Adrenal gland (tissue), 12 donors: Measurements from ENCODE around the gene ATG16L2. TPM values are rescaled to one million over a fixed set of nuclear protein-coding genes. Genes with fewer than 3 reads are reported as not detected.

Source experiments
- DNase-seq, 7 donors: peaks; one replicate each; pipeline ENCODE4 v3.0.0-alpha.2; 2019 to 2020
- H3K27ac ChIP-seq, 5 donors: fragments of 200-600 bp; sonication (generic) in 4 of 5; 1 replicate in 3 of 5; 2 replicates in 2 of 5; pipeline versions ENCODE4 v1.5.1 to v1.8.0; 2016 to 2020; ENCODE audit warnings: mild to moderate bottlenecking in 1 of 5
- H3K27me3 ChIP-seq: fragments of 200-600 bp; 2 replicates; pipeline ENCODE4 v1.8.0; 2021
- H3K36me3 ChIP-seq, 2 donors: fragments of 200-600 bp; replicated peaks in 1 of 2; 1 replicate in 1 of 2; 2 replicates in 1 of 2; pipeline versions ENCODE4 v1.5.1 to v1.8.0; 2018 to 2022
- H3K4me1 ChIP-seq, 2 donors: fragments of 200-600 bp; replicated peaks in 1 of 2; 1 replicate in 1 of 2; 2 replicates in 1 of 2; pipeline versions ENCODE4 v1.5.1 to v1.8.0; 2018 to 2021
- H3K4me3 ChIP-seq, 4 donors: fragments of 200-600 bp; sonication (generic) in 3 of 4; one replicate each; pipeline ENCODE4 v1.5.1; 2016 to 2018
- H3K9me3 ChIP-seq, 3 donors: fragments of 200-600 bp; sonication (generic) in 1 of 3; replicated peaks in 1 of 3; 1 replicate in 2 of 3; 2 replicates in 1 of 3; pipeline versions ENCODE4 v1.5.1 to v1.8.0; 2016 to 2021
- CTCF ChIP-seq, 6 experiments: fragments of 450-650 bp in 4 of 6; fragments of 200-600 bp in 2 of 6; sonication (generic) in 1 of 6; IDR thresholded peaks; 1 replicate in 5 of 6; 2 replicates in 1 of 6; pipeline versions ENCODE4 v1.5.1 to v1.8.0; 2016 to 2021; ENCODE audit warnings: antibody characterized with exemption in 6 of 6, mild to moderate bottlenecking in 2 of 6, moderate library complexity in 1 of 6
- POLR2A ChIP-seq, 2 donors: fragments of 450-650 bp; IDR thresholded peaks; one replicate each; pipeline ENCODE4 v1.6.1; 2017; ENCODE audit warnings: antibody characterized with exemption in 2 of 2, mild to moderate bottlenecking in 2 of 2, moderate library complexity in 1 of 2
- WGBS, 4 donors: extraction: QIAGEN DNeasy Blood & Tissue Kit in 2 of 4; methylation state at CpG; one replicate each; pipeline versions ENCODE4 v1.1.5 to v1.1.7; 2013 to 2017; 5-methylcytosine and 5-hydroxymethylcytosine counted together
- intact Hi-C, 2 donors: fragments of 100-400 bp; cut with DNase I; formaldehyde crosslinking; loops; one replicate each; pipeline versions ENCODE4 v1.14.1 to v1.15.0; 2022 to 2023
- polyA plus RNA-seq, 3 donors: library from polyadenylated mRNA; stranded (reverse); fragments of 200-250 nt in 2 of 3; fragments of 350-450 nt in 1 of 3; fragmentation: Illumina TruSeq in 1 of 3; extraction: RNeasy Lipid Tissue Mini Kit (QIAGEN cat#74804) in 1 of 3; gene quantifications; one replicate each; pipeline ENCODE4 v1.2.3, GENCODE V29; 2013 to 2014
- total RNA-seq, 9 donors: library from RNA; depleted of rRNA in 4 of 9; stranded (reverse); fragments of >200 nt in 4 of 9; fragments of 120-200 nt in 1 of 9; fragmentation: NEBNext Ultra II Directional in 1 of 9; extraction: Animal tissue kit (Norgen Biotek cat#: 25700) in 1 of 9; gene quantifications; one replicate each; pipeline versions ENCODE4 v1.1.0 to v1.2.4, GENCODE V29; 2013 to 2023
- donor health status: healthy with polysubstance abuse.
- donor health status: Bipolar disorder and iron deficiency.
- donor health status: DM: yes; HTN: yes; CAD: no.
- donor health status: DM: no; HTN: no; CAD: no.
- donor health status: DM: no; HTN: no; CAD: no.
- donor health status: DM: yes; HTN: yes; CAD: no.

Gene ATG16L2
- total and polyA plus RNA-seq, 12 donors, result 5.7 to 343 (median 30.6) TPM

- H3K9me3 ChIP-seq, result no peaks in the 10 kb centered on the region
- peaks cover 0 to 6% of the 10 kb centered on the region in 2 donors for H3K36me3 ChIP-seq
- TF ChIP-seq CTCF (IDR thresholded peaks at IDR 0.05), result no peak
- TF ChIP-seq POLR2A (IDR thresholded peaks at IDR 0.05), result no peak
- no peaks in the 10 kb centered on the region for H3K27me3 ChIP-seq
- WGBS, 4 donors, result 65 to 76% (median 69%) methylated on average over 8 to 9 of the region's 9 CpGs
- no peak for DNase-seq
- peaks cover 41 to 64% of the 10 kb centered on the region in 2 donors for H3K4me1 ChIP-seq
- peak overlapping the region in 3 of 5 donors; percentile 31 to 90 (median 82) for H3K27ac ChIP-seq
- no peak overlapping the region for H3K4me3 ChIP-seq
- intact Hi-C loops, result loop anchor here (5.0 to 10.0 kb wide), 2 partner anchors 92 to 410 kb away; no protein-coding TSS in a partner anchor
Observed at GRCh38 chr11:72832301-72833082, 18.3 kb downstream of the ATG16L2 start.

GRCh38 chr11:72833083-72833733 lies 19.0 kb downstream of the ATG16L2 start:
- H3K4me1 ChIP-seq, result peaks cover 35 to 57% of the 10 kb centered on the region in 2 donors
- peak overlapping the region in 4 of 5 donors; percentile 12 to 90 (median 82) for H3K27ac ChIP-seq

GRCh38 chr11:72833811-72834493 lies 19.7 kb downstream of the ATG16L2 start:
- peak overlapping the region in 4 of 5 donors; percentile 65 to 90 (median 82) for H3K27ac ChIP-seq
- H3K36me3 ChIP-seq, result peaks cover 0 to 15% of the 10 kb centered on the region in 2 donors
- no peaks in the 10 kb centered on the region for H3K9me3 ChIP-seq
- H3K4me1 ChIP-seq, result peaks cover 31 to 50% of the 10 kb centered on the region in 2 donors
- intact Hi-C loops, result loop anchor here (5.0 to 10.0 kb wide), 2 partner anchors 91 to 408 kb away; no protein-coding TSS in a partner anchor
- no peaks in the 10 kb centered on the region for H3K27me3 ChIP-seq
- 47 to 51% (median 50%) methylated on average over 8 of the region's 8 CpGs for WGBS, 4 donors
- no peak overlapping the region for H3K4me3 ChIP-seq
- peak in 2 of 7 donors; percentile 34 to 43 for DNase-seq
- no peak for TF ChIP-seq POLR2A (IDR thresholded peaks at IDR 0.05)
- peak in 1 of 6 experiments; percentile 1 for TF ChIP-seq CTCF (IDR thresholded peaks at IDR 0.05)

More at GRCh38 chr11:72833083-72833733, 19.0 kb downstream of the ATG16L2 start:
- TF ChIP-seq POLR2A (IDR thresholded peaks at IDR 0.05) (no peak), CTCF (IDR thresholded peaks at IDR 0.05) (no peak)
- H3K4me3 ChIP-seq, result no peak overlapping the region
- no peaks in the 10 kb centered on the region for H3K27me3 ChIP-seq
- no peak for DNase-seq
- intact Hi-C loops, result loop anchor here (5.0 to 10.0 kb wide), 2 partner anchors 92 to 409 kb away; no protein-coding TSS in a partner anchor
- peaks cover 0 to 14% of the 10 kb centered on the region in 2 donors for H3K36me3 ChIP-seq
- H3K9me3 ChIP-seq, result no peaks in the 10 kb centered on the region
- WGBS, 4 donors, result 89 to 98% (median 94%) methylated on average over 4 to 5 of the region's 5 CpGs
